Measurements from ENCODE around the gene TMEM167A.

Gene TMEM167A

DNA sequence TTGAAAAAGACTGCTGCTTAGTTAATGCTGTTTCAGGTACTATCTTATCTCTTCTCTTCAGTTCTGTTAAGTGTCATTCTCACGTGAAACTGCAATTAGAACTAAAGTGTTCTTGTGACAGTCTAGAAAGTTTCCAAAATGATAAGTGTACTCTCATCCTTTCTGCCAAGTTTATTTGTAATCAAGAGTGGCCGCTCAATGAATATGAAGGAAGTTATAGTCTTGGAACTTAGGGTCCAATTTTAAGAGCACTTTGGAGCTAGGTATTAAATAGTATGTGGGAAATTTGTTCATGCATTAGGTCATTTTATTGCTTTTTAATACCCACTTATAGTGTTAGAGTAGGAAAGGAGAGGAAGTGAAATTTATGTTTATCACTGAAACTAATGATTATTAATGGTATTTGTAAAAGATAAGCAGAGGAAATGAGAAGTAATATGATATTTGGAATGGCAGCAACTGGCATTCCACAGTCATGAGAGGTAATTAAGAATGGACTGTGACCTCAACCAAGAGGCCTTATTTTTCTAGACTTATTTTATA lies 20.6 kb upstream of the TMEM167A start:
- TF ChIP-seq POLR2A (IDR thresholded peaks at IDR 0.05; ENCODE audit: low read length): no peak
- no peak for TF ChIP-seq GATA1 (IDR thresholded peaks at IDR 0.05; ENCODE audit: low read depth, low read length)
- peak; percentile 31 to 54 for DNase-seq

GRCh38 chr5:83096660-83097339 lies 19.6 kb upstream of the TMEM167A start:
- TF ChIP-seq GATA1 (IDR thresholded peaks at IDR 0.05; ENCODE audit: low read depth, low read length) (no peak), POLR2A (IDR thresholded peaks at IDR 0.05; ENCODE audit: low read length) (no peak)
- DNase-seq: no peak

DNA sequence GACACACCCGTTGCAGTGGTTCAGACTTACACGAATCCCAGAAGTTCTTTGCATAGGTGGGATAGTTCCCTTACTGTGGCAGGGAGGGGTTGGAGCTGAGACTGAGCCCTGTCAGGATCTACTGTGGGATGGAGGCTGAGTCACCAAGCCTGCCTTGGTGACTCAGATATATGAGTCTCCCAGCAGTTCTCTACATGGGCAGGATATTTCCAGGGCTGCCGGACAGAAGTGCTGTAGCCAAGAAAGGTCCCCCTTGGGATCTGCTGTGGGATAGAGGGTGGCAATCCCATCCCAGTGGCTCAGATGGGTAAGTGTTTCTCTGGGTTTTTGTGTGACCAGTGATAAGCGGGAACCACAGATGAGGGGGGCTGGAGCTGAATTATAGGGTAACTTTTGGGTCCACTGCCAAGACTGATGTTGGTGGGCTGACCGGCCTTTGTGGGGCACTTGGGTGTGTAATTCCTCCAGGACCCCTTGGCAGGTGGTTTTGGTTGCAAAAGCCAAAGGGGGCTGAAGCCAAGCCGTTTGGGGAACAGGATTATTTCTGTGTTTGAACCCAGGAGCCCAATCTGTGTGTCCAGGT lies 18.9 kb upstream of the TMEM167A start:
- TF ChIP-seq POLR2A (IDR thresholded peaks at IDR 0.05; ENCODE audit: low read length) (no peak), GATA1 (IDR thresholded peaks at IDR 0.05; ENCODE audit: low read depth, low read length) (no peak)
- peak in 1 of 2 experiments; percentile 25 for DNase-seq

- DNase-seq: peak in 1 of 2 experiments; percentile 4
- TF ChIP-seq GATA1 (IDR thresholded peaks at IDR 0.05; ENCODE audit: low read depth, low read length) (no peak), POLR2A (IDR thresholded peaks at IDR 0.05; ENCODE audit: low read length) (no peak)
Measured at GRCh38 chr5:83095163-83095956, 18.2 kb upstream of the TMEM167A start.

DNA sequence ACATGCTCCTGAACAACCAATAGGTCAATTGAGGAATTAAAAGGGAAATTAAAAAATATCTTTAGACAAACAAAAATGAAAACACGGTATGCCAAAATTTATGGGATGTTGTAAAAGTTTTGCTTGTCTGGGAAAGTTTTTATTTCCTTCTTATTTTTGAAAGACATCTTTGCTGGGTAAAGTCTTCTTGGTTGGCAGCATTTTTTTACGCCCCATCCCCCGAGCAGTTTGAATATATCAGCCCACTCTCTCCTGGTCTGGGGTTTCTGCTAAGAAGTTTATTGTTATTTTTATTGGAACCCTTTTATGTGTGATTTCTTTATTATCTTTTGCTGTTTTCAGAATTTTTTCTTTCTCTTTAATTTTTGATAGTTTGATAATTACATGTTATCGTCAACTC lies 16.5 kb upstream of the TMEM167A start:
- peak; percentile 11 to 14 for DNase-seq
- TF ChIP-seq GATA1 (IDR thresholded peaks at IDR 0.05; ENCODE audit: low read depth, low read length) (no peak), POLR2A (IDR thresholded peaks at IDR 0.05; ENCODE audit: low read length) (no peak)

- no peak for TF ChIP-seq GATA1 (IDR thresholded peaks at IDR 0.05; ENCODE audit: low read depth, low read length)
- TF ChIP-seq POLR2A (IDR thresholded peaks at IDR 0.05; ENCODE audit: low read length): no peak
- no peak for DNase-seq
Measured at GRCh38 chr5:83092619-83093018, 15.4 kb upstream of the TMEM167A start.

- no peak for TF ChIP-seq POLR2A (IDR thresholded peaks at IDR 0.05; ENCODE audit: low read length)
- TF ChIP-seq GATA1 (IDR thresholded peaks at IDR 0.05; ENCODE audit: low read depth, low read length): no peak
- no peak for DNase-seq
Measured at GRCh38 chr5:83090169-83090568, 13.0 kb upstream of the TMEM167A start.

- no peak for DNase-seq
- no peak for TF ChIP-seq GATA1 (IDR thresholded peaks at IDR 0.05; ENCODE audit: low read depth, low read length)
- no peak for TF ChIP-seq POLR2A (IDR thresholded peaks at IDR 0.05; ENCODE audit: low read length)
Measured at GRCh38 chr5:83085106-83085505, 7.9 kb upstream of the TMEM167A start.

- TF ChIP-seq POLR2A (IDR thresholded peaks at IDR 0.05; ENCODE audit: low read length) (no peak), GATA1 (IDR thresholded peaks at IDR 0.05; ENCODE audit: low read depth, low read length) (no peak)
Measured at GRCh38 chr5:83084336-83084735, 7.1 kb upstream of the TMEM167A start.

GRCh38 chr5:83082750-83083149 lies 5.6 kb upstream of the TMEM167A start:
- no peak for DNase-seq
- TF ChIP-seq POLR2A (IDR thresholded peaks at IDR 0.05; ENCODE audit: low read length) (no peak), GATA1 (IDR thresholded peaks at IDR 0.05; ENCODE audit: low read depth, low read length) (no peak)

More at GRCh38 chr5:83084336-83084735, 7.1 kb upstream of the TMEM167A start:
- no peak for DNase-seq

DNA sequence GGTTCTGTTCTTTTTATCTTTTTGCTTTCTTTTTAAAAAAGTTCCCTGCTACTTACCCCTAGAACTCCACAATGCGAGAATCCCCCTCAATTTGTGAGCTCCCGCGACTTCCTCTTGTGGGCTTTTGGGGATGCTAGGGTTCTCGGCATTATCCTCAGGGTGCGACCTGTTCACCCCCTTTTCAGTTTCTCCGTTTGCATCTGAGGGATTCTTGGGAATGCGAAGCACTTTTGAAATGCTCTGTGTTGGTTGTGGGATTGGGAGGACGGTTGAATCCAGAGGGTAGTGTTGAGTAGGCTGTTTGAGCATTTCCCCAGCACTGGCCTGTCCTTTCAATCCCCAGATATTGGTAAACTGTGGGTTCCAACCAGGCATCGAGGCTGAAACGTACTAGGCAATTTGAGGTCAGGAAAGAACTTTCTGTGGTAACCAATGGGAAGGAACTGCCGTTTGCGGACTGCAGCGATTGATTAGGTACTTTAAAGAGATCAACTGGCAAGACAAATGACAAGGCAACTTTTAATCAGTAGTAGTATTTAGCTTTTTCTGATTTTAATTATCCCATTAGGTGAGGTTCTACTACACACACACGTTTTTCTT lies 568 bp upstream of the TMEM167A start:
- DNase-seq: peak; percentile 75 to 82
- TF ChIP-seq GATA1 (IDR thresholded peaks at IDR 0.05; ENCODE audit: low read depth, low read length) (no peak), POLR2A (IDR thresholded peaks at IDR 0.05; ENCODE audit: low read length) (no peak)

DNA sequence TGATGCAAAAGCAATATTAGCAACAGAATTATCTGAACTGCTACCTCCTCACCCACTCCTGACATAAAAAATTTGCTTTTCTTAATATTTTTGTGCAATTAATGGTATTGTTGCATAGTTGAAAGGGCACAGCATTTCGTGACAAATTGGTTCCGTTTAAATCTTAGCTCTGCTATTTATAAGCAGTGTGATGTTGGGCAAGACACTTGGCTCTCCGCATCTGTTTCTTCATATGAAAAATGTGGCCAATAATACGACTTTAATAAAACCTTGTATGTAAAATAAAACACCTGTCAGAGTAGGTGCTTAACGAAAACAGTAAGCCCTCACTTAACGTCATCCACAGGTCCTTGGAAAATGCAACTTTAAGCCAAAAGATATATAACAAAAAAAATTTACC lies 4.2 kb downstream of the TMEM167A start:
- TF ChIP-seq GATA1 (IDR thresholded peaks at IDR 0.05; ENCODE audit: low read depth, low read length): no peak
- no peak for TF ChIP-seq POLR2A (IDR thresholded peaks at IDR 0.05; ENCODE audit: low read length)
- DNase-seq: no peak

- TF ChIP-seq POLR2A (IDR thresholded peaks at IDR 0.05; ENCODE audit: low read length) (no peak), GATA1 (IDR thresholded peaks at IDR 0.05; ENCODE audit: low read depth, low read length) (no peak)
- no peak for DNase-seq
Measured at GRCh38 chr5:83071286-83072051, 5.7 kb downstream of the TMEM167A start.

Measured in erythroblast (primary cell).